HCT116 (cell line): ENCODE data around the gene CENPP. TPM values are rescaled to one million over a fixed set of nuclear protein-coding genes. Genes with fewer than 3 reads are reported as not detected.

Experiments
- ATAC-seq: fragments of 200-7000 bp; cut with Tn5 transposase; 2 replicates; pipeline ENCODE4 v1.9.1; 2020; ENCODE audit warnings: mild to moderate bottlenecking, moderate library complexity
- BruUV-seq: library from RNA; stranded (reverse); fragments of 400-500 nt; replicated peaks from 2 replicates; lab custom pipeline; 2021; lab: Mats Ljungman, UMichigan
- CTCF ChIA-PET: fragments of 300-600 bp; sonication (Branson Sonifier 250); formaldehyde crosslinking; loops from one replicate; lab custom pipeline; 2021; ENCODE audit warnings: antibody characterized with exemption; lab: Charles Lee
- POLR2A ChIA-PET: fragments of 300-600, 350-600 bp; sonication (Branson Sonifier 250); formaldehyde crosslinking; loops from one replicate; lab custom pipeline; 2021; ENCODE audit warnings: antibody characterized with exemption; lab: Charles Lee
- RAD21 ChIA-PET, 2 experiments: fragments of 300-600 bp; sonication (Branson Sonifier 250); formaldehyde crosslinking; loops; one replicate each; lab custom pipeline; 2023; ENCODE audit warnings: low total read pairs in 2 of 2; ENCODE audit not compliant: uncharacterized antibody in 2 of 2, unreplicated experiment in 2 of 2, low non-redundant PET in 1 of 2; lab: Charles Lee
- DNase-seq: peaks from one replicate; pipeline ENCODE4 v3.0.0-alpha.2; 2010; ENCODE audit warnings: low read depth, low spot score
- H2AFZ ChIP-seq: fragments of 200-600 bp; shearing (Covaris generic), sonication (generic); 2 replicates; pipeline ENCODE4 v1.6.1; 2017; ENCODE audit warnings: low read depth, mixed run types, mixed read lengths, antibody characterized with exemption, low read length; ENCODE audit not compliant: poor library complexity, severe bottlenecking
- H3K27ac ChIP-seq: 2 replicates; pipeline ENCODE4 v1.5.1; 2012; ENCODE audit warnings: low read depth, low read length
- H3K27me3 ChIP-seq: fragments of 200-600 bp; sonication (generic); 2 replicates; pipeline ENCODE4 v1.6.1; 2016; ENCODE audit warnings: mixed run types, low read length, mixed read lengths; ENCODE audit not compliant: insufficient read depth
- H3K36me3 ChIP-seq, 2 experiments: fragments of 200-500 bp in 1 of 2; fragments of 200-600 bp in 1 of 2; sonication (Bioruptor generic) in 1 of 2; sonication (generic) in 1 of 2; 2 replicates each; pipeline versions ENCODE4 v1.5.1 to v1.6.1; 2014 to 2016; ENCODE audit warnings: low read length in 2 of 2, inconsistent platforms in 1 of 2, mixed read lengths in 1 of 2, mixed run types in 1 of 2; ENCODE audit not compliant: insufficient read depth in 2 of 2, control insufficient read depth in 1 of 2
- H3K4me1 ChIP-seq, 2 experiments: fragments of 200-600 bp in 1 of 2; sonication (generic) in 1 of 2; 2 replicates each; pipeline versions ENCODE4 v1.5.1 to v1.6.1; 2012 to 2017; ENCODE audit warnings: low read length in 2 of 2, inconsistent platforms in 1 of 2, mild to moderate bottlenecking in 1 of 2, mixed read lengths in 1 of 2, mixed run types in 1 of 2, moderate library complexity in 1 of 2; ENCODE audit not compliant: insufficient read depth in 2 of 2, control insufficient read depth in 1 of 2
- H3K4me2 ChIP-seq: fragments of 200-600 bp; sonication (generic); 2 replicates; pipeline ENCODE4 v1.6.1; 2017; ENCODE audit warnings: mixed run types, low read length, mixed read lengths
- H3K4me3 ChIP-seq, 2 experiments: fragments of 200-600 bp in 1 of 2; sonication (generic) in 1 of 2; replicated peaks in 1 of 2; 2 replicates each; pipeline ENCODE4 v1.5.1; 2011 to 2016; ENCODE audit warnings: low read length in 2 of 2, control low read depth in 1 of 2, low read depth in 1 of 2, mild to moderate bottlenecking in 1 of 2, mixed read lengths in 1 of 2, mixed run types in 1 of 2
- H3K79me2 ChIP-seq: fragments of 200-600 bp; sonication (generic); 2 replicates; pipeline ENCODE4 v1.6.1; 2017; ENCODE audit warnings: mild to moderate bottlenecking, mixed run types, low read length, moderate library complexity, mixed read lengths; ENCODE audit not compliant: insufficient read depth
- H3K9ac ChIP-seq: fragments of 200-600 bp; sonication (generic); 2 replicates; pipeline ENCODE4 v1.6.1; 2016; ENCODE audit warnings: low read length, mixed read lengths
- H3K9me2 ChIP-seq: fragments of 200-600 bp; sonication (generic), shearing (Covaris generic); 2 replicates; pipeline ENCODE4 v1.6.1; 2017; ENCODE audit warnings: mixed run types, mild to moderate bottlenecking, moderate library complexity; ENCODE audit not compliant: insufficient read depth
- H3K9me3 ChIP-seq, 2 experiments: fragments of 200-500 bp in 1 of 2; fragments of 200-600 bp in 1 of 2; sonication (Bioruptor generic) in 1 of 2; sonication (generic) in 1 of 2; 2 replicates each; pipeline ENCODE4 v1.6.1; 2014 to 2017; ENCODE audit warnings: low read length in 2 of 2, mixed read lengths in 2 of 2, inconsistent platforms in 1 of 2, low read depth in 1 of 2, mild to moderate bottlenecking in 1 of 2, mixed run types in 1 of 2, moderate library complexity in 1 of 2; ENCODE audit not compliant: control insufficient read depth in 1 of 2, insufficient read depth in 1 of 2
- H4K20me1 ChIP-seq: fragments of 200-600 bp; sonication (generic), shearing (Covaris generic); 2 replicates; pipeline ENCODE4 v1.6.1; 2017; ENCODE audit warnings: mixed run types, mild to moderate bottlenecking, moderate library complexity; ENCODE audit not compliant: insufficient read depth
- CBX3 ChIP-seq: IDR thresholded peaks from 2 replicates; pipeline ENCODE4 v1.6.1; 2012; ENCODE audit warnings: low read depth
- CEBPB ChIP-seq: IDR thresholded peaks from 2 replicates; pipeline ENCODE4 v1.6.1; 2012; ENCODE audit warnings: low read depth
- EGR1 ChIP-seq: IDR thresholded peaks from 2 replicates; pipeline ENCODE4 v1.6.1; 2012; ENCODE audit warnings: low read depth
- ELF1 ChIP-seq: IDR thresholded peaks from 2 replicates; pipeline ENCODE4 v1.6.1; 2012; ENCODE audit warnings: low read depth, borderline replicate concordance
- EZH2 ChIP-seq: fragments of 200-600 bp; sonication (generic); IDR thresholded peaks from 2 replicates; pipeline ENCODE4 v1.6.1; 2017; ENCODE audit warnings: antibody characterized with exemption, mixed run types
- EZH2phosphoT487 ChIP-seq: fragments of 200-600 bp; IDR thresholded peaks from 2 replicates; pipeline ENCODE4 v1.6.1; 2018; ENCODE audit warnings: antibody characterized with exemption, borderline replicate concordance
- FOSL1 ChIP-seq: IDR thresholded peaks from 2 replicates; pipeline ENCODE4 v1.6.1; 2012; ENCODE audit warnings: low read depth
- JUND ChIP-seq: IDR thresholded peaks from 2 replicates; pipeline ENCODE4 v1.6.1; 2012
- POLR2A ChIP-seq: IDR thresholded peaks from 2 replicates; pipeline ENCODE4 v1.7.0; 2011; ENCODE audit warnings: borderline replicate concordance; ENCODE audit not compliant: insufficient read depth, insufficient read length; ENCODE audit errors: extremely low read depth
- POLR2AphosphoS5 ChIP-seq: IDR thresholded peaks from 2 replicates; pipeline ENCODE4 v1.6.1; 2011; ENCODE audit warnings: mild to moderate bottlenecking, low read depth, low read length, moderate library complexity
- RAD21 ChIP-seq: IDR thresholded peaks from 2 replicates; pipeline ENCODE4 v1.6.1; 2012; ENCODE audit warnings: low read depth, mild to moderate bottlenecking
- SIN3A ChIP-seq: IDR thresholded peaks from 2 replicates; pipeline ENCODE4 v1.6.1; 2012; ENCODE audit warnings: low read depth
- SP1 ChIP-seq: IDR thresholded peaks from 2 replicates; pipeline ENCODE4 v1.6.1; 2012; ENCODE audit warnings: low read depth
- YY1 ChIP-seq: IDR thresholded peaks from 2 replicates; pipeline ENCODE4 v1.6.1; 2011; ENCODE audit warnings: low read length, low read depth, moderate library complexity, mild to moderate bottlenecking; ENCODE audit not compliant: insufficient replicate concordance; ENCODE audit errors: extremely low read depth
- ZFX ChIP-seq: fragments of 450-650 bp; IDR thresholded peaks from 2 replicates; pipeline ENCODE4 v1.6.1; 2017
- ZNF274 ChIP-seq: fragments of 200-500 bp; sonication (Bioruptor generic); IDR thresholded peaks from 2 replicates; pipeline ENCODE4 v1.6.1; 2014; ENCODE audit warnings: mild to moderate bottlenecking, low read depth, low read length, inconsistent platforms
- intact Hi-C: fragments of 100-400 bp; cut with micrococcal nuclease; formaldehyde crosslinking; loops from 2 replicates; pipeline ENCODE4 v1.10.0; 2022
- total RNA-seq: library from RNA; stranded (reverse); gene quantifications from one replicate; pipeline ENCODE4 v1.2.1, GENCODE V29; 2021; ENCODE audit not compliant: unreplicated experiment
- TF ChIP-seq, protein P1 (sequence below): IDR thresholded peaks from 2 replicates; pipeline ENCODE4 v1.6.1; 2012; ENCODE audit warnings: low read depth
- TF ChIP-seq, protein P2 (sequence below): IDR thresholded peaks from 2 replicates; pipeline ENCODE4 v1.6.1; 2012

Gene CENPP
- total RNA-seq, 1 experiment from 2014 or later: 7.0 TPM

DNA sequence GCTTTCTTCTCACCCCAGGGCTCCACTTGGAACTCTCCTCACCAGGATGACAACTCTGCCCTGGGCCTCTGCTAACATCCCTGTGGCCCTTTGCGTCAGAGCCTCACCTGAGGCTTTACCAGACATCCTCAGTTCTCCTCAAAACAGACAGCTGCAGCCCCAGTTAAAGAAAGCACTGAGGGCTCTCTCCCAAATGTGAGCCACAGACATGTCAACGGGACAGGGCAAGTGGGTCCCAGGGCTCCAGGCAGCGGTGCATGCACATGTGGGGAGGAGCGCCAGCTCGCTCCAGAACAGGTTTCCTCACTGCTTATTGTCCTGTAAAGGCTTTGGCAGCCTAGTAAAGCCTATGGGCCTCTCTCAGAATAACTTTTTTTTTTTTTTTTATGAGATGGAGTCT, 306.9 kb downstream of the CENPP start:
- Histone ChIP-seq H3K9me2 (no peaks in the 10 kb centered on the region), H2AFZ (no peak overlapping the region), H3K4me3 (no peak overlapping the region), H3K27ac (no peak overlapping the region), H4K20me1 (no peaks in the 10 kb centered on the region), H3K36me3 (peaks cover 23 to 38% of the 10 kb centered on the region in 2 experiments; a peak in 3 of 4 replicates), H3K79me2 (no peaks in the 10 kb centered on the region), H3K9me3 (no peaks in the 10 kb centered on the region), H3K4me1 (no peaks in the 10 kb centered on the region), H3K27me3 (no peaks in the 10 kb centered on the region), H3K4me2 (no peak overlapping the region), H3K9ac (no peak overlapping the region)
- ChIA-PET RAD21 (no interaction called here), POLR2A (no interaction called here), CTCF (no interaction called here)
- ATAC-seq (no peak), DNase-seq (no peak)
- TF ChIP-seq, protein P1, sequence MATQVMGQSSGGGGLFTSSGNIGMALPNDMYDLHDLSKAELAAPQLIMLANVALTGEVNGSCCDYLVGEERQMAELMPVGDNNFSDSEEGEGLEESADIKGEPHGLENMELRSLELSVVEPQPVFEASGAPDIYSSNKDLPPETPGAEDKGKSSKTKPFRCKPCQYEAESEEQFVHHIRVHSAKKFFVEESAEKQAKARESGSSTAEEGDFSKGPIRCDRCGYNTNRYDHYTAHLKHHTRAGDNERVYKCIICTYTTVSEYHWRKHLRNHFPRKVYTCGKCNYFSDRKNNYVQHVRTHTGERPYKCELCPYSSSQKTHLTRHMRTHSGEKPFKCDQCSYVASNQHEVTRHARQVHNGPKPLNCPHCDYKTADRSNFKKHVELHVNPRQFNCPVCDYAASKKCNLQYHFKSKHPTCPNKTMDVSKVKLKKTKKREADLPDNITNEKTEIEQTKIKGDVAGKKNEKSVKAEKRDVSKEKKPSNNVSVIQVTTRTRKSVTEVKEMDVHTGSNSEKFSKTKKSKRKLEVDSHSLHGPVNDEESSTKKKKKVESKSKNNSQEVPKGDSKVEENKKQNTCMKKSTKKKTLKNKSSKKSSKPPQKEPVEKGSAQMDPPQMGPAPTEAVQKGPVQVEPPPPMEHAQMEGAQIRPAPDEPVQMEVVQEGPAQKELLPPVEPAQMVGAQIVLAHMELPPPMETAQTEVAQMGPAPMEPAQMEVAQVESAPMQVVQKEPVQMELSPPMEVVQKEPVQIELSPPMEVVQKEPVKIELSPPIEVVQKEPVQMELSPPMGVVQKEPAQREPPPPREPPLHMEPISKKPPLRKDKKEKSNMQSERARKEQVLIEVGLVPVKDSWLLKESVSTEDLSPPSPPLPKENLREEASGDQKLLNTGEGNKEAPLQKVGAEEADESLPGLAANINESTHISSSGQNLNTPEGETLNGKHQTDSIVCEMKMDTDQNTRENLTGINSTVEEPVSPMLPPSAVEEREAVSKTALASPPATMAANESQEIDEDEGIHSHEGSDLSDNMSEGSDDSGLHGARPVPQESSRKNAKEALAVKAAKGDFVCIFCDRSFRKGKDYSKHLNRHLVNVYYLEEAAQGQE: no peak
- TF ChIP-seq RAD21 (no peak), ZFX (no peak), EGR1 (no peak), YY1 (no peak), EZH2 (no peak), CBX3 (no peak), POLR2AphosphoS5 (no peak), POLR2A (no peak), SP1 (no peak), FOSL1 (no peak), ELF1 (no peak), EZH2phosphoT487 (no peak), SIN3A (no peak), JUND (no peak), CEBPB (no peak), ZNF274 (no peak)
- TF ChIP-seq, protein P2, sequence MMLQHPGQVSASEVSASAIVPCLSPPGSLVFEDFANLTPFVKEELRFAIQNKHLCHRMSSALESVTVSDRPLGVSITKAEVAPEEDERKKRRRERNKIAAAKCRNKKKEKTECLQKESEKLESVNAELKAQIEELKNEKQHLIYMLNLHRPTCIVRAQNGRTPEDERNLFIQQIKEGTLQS: no peak
- intact Hi-C loops: no loop called here
- BruUV-seq: no TSS peak
